Measurements from ENCODE around the gene EPN2.
"Not testable (repeated sequence)": the region's sequence is repeated elsewhere in the genome, so short reads cannot be mapped to it uniquely, and the experiment has no call there.

DNA sequence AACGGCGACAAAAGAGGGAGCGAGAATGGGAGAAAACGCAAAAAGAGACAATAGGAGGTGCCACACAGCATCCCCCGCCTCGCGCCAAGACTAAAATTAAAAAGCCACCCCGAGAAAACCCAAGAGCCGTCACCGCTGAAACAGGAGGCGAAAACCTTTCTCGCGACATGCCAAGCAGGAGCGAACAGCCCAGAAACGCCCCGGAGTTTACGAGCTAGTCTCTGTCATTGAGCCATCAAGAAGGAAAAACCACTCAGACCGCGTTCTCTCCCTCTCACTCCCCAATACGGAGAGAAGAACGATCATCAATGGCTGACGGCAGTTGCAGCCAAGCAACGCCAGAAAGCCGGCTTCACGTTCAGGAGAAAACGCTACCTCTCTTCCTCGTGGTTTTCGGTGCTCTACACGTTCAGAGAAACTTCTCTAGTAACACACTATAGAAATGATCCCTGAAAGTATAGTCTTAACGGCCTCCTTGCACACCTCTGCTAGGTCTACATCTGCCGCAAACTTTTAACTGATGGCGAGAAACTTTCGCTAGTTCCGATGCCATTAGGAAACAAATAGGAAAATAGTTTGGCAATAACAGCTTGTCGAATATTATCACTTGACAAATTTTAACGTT lies 47.3 kb upstream of the EPN2 start:
- TF ChIP-seq, protein P1, sequence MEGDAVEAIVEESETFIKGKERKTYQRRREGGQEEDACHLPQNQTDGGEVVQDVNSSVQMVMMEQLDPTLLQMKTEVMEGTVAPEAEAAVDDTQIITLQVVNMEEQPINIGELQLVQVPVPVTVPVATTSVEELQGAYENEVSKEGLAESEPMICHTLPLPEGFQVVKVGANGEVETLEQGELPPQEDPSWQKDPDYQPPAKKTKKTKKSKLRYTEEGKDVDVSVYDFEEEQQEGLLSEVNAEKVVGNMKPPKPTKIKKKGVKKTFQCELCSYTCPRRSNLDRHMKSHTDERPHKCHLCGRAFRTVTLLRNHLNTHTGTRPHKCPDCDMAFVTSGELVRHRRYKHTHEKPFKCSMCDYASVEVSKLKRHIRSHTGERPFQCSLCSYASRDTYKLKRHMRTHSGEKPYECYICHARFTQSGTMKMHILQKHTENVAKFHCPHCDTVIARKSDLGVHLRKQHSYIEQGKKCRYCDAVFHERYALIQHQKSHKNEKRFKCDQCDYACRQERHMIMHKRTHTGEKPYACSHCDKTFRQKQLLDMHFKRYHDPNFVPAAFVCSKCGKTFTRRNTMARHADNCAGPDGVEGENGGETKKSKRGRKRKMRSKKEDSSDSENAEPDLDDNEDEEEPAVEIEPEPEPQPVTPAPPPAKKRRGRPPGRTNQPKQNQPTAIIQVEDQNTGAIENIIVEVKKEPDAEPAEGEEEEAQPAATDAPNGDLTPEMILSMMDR (conservative IDR thresholded peaks at IDR 0.05): not testable (repeated sequence)
- not testable (repeated sequence) for TF ChIP-seq EZH2 (IDR thresholded peaks at IDR 0.05; ENCODE audit: low read depth)

Measured in PC-9 (cell line).